Activated CD4-positive, alpha-beta T cell treated with anti-CD3 and anti-CD28 coated beads, Interleukin-2, amount 50 U/mL, for 4 hours (primary cell): Measurements from ENCODE around the gene SIM1.

Experiments
- DNase-seq, 2 experiments: peaks; one replicate each; pipeline ENCODE4 v3.0.0-alpha.2; 2020

SIM1 gene

DNA sequence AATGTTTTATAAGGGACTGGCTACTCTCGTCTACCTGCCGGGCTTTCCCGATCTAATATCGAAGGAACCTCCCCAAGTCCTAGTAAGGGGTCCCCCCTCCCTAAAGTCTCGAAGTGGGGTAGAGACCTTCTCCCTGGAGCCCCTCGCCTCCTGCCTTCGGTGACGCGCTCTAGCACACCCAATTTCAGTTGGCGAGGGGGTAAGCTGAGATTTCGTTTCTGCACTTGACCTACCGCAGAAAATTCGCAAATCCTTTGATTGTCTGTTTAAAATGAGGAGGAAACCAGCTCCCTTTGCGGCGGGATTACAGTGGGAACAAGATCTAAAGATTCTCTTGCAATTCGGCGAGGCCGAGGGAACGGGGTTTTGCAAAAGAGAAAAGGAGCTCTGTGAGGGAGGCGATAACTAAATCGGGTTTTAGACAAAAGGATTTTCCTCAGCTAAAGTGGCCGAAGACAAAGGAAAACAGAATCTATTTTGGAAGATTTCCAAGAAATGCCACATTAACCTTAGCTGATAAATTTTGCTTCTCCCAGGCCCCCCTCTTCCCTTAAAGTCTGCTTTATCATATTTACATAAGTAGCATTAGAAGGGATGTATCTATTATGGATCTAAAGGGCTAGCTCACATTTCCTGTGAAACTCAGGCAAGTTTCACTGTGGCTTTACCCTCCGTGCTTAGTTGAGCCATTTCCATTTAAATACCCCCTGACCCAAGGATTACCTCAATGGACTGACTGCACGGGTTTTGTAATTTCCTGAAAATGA lies 8.4 kb downstream of the SIM1 start:
- DNase-seq: no peak

DNA sequence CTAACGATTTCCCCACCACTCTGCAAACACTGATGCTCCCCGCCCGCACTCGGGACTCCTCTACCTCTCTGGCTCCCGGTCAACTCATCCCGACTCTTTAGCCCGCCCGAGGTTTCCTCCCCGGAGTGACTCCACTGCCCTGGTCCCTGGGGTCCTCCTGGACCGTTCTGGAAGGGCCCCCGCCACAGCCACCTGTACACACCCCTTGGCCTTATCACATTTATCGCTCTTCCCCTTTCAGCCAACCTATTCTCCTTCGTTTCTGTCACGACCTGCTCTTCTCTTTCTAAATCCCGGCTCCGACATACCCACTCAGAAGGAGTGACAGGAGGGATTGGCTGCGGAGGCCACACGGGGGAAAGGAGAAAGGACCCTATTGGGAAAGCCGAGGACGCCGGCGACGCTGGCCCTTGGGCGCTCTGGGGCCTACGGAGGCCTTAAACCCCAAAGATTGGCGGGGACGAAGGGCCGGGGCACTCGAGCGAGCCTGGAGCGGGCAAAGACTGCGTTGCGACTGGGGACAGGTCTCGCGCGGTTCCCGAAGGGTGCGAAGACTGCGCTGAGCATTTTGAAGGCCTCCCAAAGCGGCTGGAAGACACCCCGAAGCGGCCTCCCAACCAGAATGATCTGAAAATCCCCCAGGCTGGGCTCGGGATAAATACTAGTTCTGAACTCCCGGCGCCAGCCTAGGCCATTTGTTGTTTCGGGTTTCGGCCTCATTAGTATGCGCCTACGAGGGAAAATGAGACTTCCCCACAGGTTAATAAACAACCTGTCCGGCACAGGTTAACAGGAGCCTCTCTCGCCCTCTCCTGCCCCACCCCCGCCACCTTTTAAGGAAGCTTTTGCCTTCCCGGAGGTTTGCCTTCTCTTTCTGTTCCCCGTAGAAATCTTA lies 9.2 kb downstream of the SIM1 start:
- no peak for DNase-seq

- DNase-seq: no peak
These were observed 10.0 kb downstream of the SIM1 start for GRCh38 chr6:100454551-100455229.

GRCh38 chr6:100453701-100454521 lies 10.8 kb downstream of the SIM1 start:
- DNase-seq: no peak

DNA sequence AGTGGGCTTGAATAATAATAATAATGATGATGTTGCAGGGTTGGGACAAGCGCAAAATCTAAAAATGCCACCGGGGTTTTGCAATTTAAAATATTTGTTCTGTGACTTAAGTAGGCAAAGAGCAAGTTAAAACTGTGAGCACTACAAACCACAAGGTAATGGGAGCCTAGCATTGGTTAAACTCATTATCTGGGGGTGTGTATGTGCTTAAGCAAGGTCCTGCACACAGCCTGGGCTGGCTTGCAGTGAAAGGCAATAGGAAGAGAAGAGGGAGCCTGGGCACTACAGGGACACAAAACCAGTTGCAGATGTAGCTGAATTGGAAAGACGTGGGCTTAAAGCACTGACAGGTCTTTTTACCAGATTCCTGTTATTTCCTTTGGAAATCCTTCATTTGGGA lies 11.7 kb downstream of the SIM1 start:
- DNase-seq: no peak

DNA sequence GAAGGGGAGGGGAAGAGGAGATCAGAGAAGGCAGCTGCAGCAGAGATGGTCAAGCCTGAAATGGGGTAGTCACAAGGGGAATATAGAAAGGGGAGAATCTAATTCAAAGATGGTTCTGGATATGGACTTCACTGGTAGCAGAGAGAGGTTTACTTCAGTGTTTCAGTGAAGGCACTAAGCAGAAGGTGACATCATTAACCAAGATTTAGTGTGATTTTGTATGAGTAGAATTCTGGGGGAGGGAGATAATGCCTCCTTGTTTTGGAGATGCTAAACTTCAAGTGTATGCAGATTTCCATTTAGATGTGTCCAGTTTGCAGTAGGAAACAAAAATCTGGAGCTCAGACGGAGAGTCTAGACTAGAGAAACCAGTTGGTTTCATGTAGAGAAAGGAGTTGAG lies 13.1 kb downstream of the SIM1 start:
- no peak for DNase-seq

DNA sequence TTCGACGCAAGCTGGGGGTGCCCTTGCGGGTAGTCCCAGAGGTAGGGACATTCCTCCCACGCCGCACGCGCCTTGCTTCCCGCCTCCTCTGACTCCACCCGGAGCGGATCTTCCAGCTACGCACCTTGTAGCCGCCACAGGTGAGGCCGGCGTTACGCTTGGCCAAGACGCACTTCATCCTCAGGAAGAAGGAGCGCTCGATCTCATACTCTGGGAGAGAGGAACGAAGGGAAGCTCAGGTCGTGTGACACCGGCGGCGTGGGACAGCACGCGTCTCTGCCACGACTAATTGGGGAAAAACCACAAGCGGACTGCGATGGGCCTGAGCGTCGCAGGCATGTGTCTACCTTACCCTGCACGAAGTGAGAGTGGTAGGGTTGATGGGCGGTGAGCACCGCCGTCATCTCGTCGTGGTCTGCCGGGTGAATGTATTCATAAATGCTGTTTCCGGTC lies 15.5 kb downstream of the SIM1 start:
- no peak for DNase-seq

DNA sequence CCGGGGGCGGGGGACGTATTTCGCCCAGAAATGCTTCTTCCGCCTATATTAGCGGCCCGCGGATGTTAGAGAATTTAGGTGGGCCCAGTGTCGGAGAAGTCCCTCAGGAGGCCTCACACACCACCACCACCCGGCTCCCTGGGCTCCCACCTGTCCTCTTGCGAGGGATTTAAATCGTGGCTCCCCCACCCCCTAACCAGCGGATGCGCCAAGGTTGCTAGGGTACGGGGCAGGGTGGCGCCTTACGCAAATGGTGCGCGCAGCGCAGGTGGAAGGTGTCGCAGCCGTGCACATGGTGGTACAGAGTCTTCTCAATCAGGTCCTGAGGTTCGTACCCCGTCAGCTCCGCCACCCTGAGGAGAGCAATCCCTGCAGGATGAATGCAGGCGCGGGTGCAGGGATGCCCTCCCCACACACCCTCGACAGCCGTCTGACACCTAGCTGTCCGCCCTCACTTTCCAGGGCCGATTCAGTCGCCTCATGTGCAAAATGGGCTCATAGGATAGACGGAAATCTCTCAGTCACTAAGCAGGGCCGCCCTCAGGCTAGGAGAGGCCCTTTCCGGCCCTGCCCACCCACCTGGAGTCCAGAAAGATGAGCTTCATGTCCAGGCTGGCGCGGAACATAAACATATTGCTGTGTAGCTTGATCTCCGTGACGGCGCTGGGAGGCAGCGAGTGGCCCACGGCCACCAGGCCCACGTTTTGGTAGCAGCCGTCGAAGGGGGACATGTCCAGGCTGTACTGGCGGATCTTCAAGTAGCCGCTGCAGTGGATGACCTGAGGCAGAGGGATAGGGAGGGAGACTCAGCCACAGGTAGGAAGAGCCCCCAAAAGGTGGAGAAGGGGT lies 16.6 kb downstream of the SIM1 start:
- DNase-seq: no peak

GRCh38 chr6:100447081-100447899 lies 17.4 kb downstream of the SIM1 start:
- no peak for DNase-seq

GRCh38 chr6:100446115-100447080 lies 18.3 kb downstream of the SIM1 start:
- DNase-seq: no peak

GRCh38 chr6:100445512-100445911 lies 19.2 kb downstream of the SIM1 start:
- DNase-seq: no peak

GRCh38 chr6:100440935-100441334 lies 23.8 kb downstream of the SIM1 start:
- no peak for DNase-seq

GRCh38 chr6:100435299-100435698 lies 29.4 kb downstream of the SIM1 start:
- DNase-seq: no peak

- DNase-seq: no peak
These were observed 30.8 kb downstream of the SIM1 start for GRCh38 chr6:100433726-100434435.

DNA sequence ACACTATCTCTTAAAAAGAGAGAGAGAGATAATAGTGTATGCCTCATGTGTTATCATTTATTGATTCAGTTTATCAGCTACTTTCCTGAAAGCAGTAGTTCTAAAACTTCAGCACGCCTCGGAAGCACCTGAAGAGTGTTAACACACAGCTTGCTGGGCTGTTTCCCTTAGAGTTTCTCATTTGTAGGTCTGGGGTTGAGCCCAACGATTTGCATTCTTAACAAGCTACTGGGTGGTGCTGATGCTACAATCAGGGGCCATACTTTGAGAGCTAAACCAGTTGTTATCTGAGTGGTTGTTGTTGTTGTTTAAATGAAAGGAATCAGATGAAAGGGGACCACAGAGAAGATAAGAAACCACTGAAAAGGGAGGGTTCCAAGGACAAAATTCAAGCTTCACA lies 32.6 kb downstream of the SIM1 start:
- DNase-seq: no peak

- no peak for DNase-seq
These were observed 33.8 kb downstream of the SIM1 start for GRCh38 chr6:100430962-100431361.

GRCh38 chr6:100427452-100427851 lies 37.3 kb downstream of the SIM1 start:
- no peak for DNase-seq

GRCh38 chr6:100426744-100427338 lies 37.9 kb downstream of the SIM1 start:
- no peak for DNase-seq
